IMR-90 (cell line): Measurements from ENCODE around the gene PMEPA1. TPM values are rescaled to one million over a fixed set of nuclear protein-coding genes. Genes with fewer than 3 reads are reported as not detected.

Experiments used
- ATAC-seq: fragments of 200-7000 bp; cut with Tn5 transposase; 2 replicates; pipeline ENCODE4 v1.9.1; 2020; ENCODE audit warnings: low read depth, mild to moderate bottlenecking, moderate library complexity
- BruUV-seq: library from RNA; stranded (reverse); fragments of 400-500 nt; replicated peaks from 2 replicates; lab custom pipeline; 2021; lab: Mats Ljungman, UMichigan
- CTCF ChIA-PET: fragments of 300-600 bp; formaldehyde crosslinking; extraction: SDS; loops from one replicate; lab custom pipeline; 2021; ENCODE audit warnings: antibody characterized with exemption; lab: Yijun Ruan, JAX
- POLR2A ChIA-PET: fragments of 300-600 bp; sonication (Branson Sonifier 250); formaldehyde crosslinking; loops from one replicate; lab custom pipeline; 2022; ENCODE audit warnings: antibody characterized with exemption; ENCODE audit not compliant: unreplicated experiment; lab: Charles Lee
- DNase-seq: peaks from one replicate; pipeline ENCODE4 v3.0.0; 2013
- H2AFZ ChIP-seq: replicated peaks from 2 replicates; pipeline ENCODE3; 2013; ENCODE audit warnings: low read length, mild to moderate bottlenecking; ENCODE audit not compliant: poor library complexity
- H2AK5ac ChIP-seq: 2 replicates; pipeline ENCODE4 v1.6.1; 2013; ENCODE audit warnings: low read depth, low read length, inconsistent platforms
- H2AK9ac ChIP-seq: replicated peaks from 2 replicates; pipeline ENCODE3; 2013; ENCODE audit warnings: mild to moderate bottlenecking, low read depth, low read length, moderate library complexity; ENCODE audit not compliant: poor library complexity
- H2BK120ac ChIP-seq: 2 replicates; pipeline ENCODE4 v1.6.1; 2013; ENCODE audit warnings: low read depth, low read length, inconsistent platforms
- H2BK15ac ChIP-seq: 3 replicates; pipeline ENCODE4 v1.6.1; 2013; ENCODE audit warnings: low read depth, low read length, inconsistent platforms
- H2BK20ac ChIP-seq: 2 replicates; pipeline ENCODE4 v1.6.1; 2013; ENCODE audit warnings: low read depth, mild to moderate bottlenecking, inconsistent platforms, low read length, moderate library complexity
- H2BK5ac ChIP-seq: 2 replicates; pipeline ENCODE4 v1.6.1; 2013; ENCODE audit warnings: mild to moderate bottlenecking, low read depth, low read length, inconsistent platforms; ENCODE audit not compliant: poor library complexity, severe bottlenecking
- H3K14ac ChIP-seq: replicated peaks from 2 replicates; pipeline ENCODE4 v1.6.1; 2013; ENCODE audit warnings: low read depth, low read length, inconsistent platforms
- H3K18ac ChIP-seq: 2 replicates; pipeline ENCODE4 v1.6.1; 2013; ENCODE audit warnings: low read depth, low read length, control low read depth
- H3K23ac ChIP-seq: 2 replicates; pipeline ENCODE4 v1.6.1; 2013; ENCODE audit warnings: low read depth, low read length, inconsistent platforms
- H3K27ac ChIP-seq: 2 replicates; pipeline ENCODE4 v1.5.1; 2013; ENCODE audit warnings: mild to moderate bottlenecking, control low read depth, low read length; ENCODE audit not compliant: insufficient read depth
- H3K27me3 ChIP-seq: 2 replicates; pipeline ENCODE4 v1.6.1; 2013; ENCODE audit warnings: low read length; ENCODE audit not compliant: control insufficient read depth, insufficient read depth
- H3K36me3 ChIP-seq: 2 replicates; pipeline ENCODE4 v1.6.1; 2013; ENCODE audit warnings: low read length, mixed read lengths; ENCODE audit not compliant: control insufficient read depth, insufficient read depth
- H3K4ac ChIP-seq: 2 replicates; pipeline ENCODE4 v1.6.1; 2013; ENCODE audit warnings: low read depth, low read length, inconsistent platforms
- H3K4me1 ChIP-seq: 2 replicates; pipeline ENCODE4 v1.6.1; 2013; ENCODE audit warnings: low read length, mixed read lengths; ENCODE audit not compliant: control insufficient read depth, insufficient read depth
- H3K4me2 ChIP-seq: 2 replicates; pipeline ENCODE4 v1.6.1; 2013; ENCODE audit warnings: low read depth, mild to moderate bottlenecking, control low read depth, low read length, moderate library complexity
- H3K4me3 ChIP-seq: 2 replicates; pipeline ENCODE4 v1.5.1; 2013; ENCODE audit warnings: low read depth, mild to moderate bottlenecking, control low read depth, low read length, moderate library complexity; ENCODE audit not compliant: insufficient read depth
- H3K56ac ChIP-seq: 2 replicates; pipeline ENCODE4 v1.6.1; 2013; ENCODE audit warnings: low read length, inconsistent platforms; ENCODE audit not compliant: insufficient read depth; ENCODE audit errors: extremely low read depth
- H3K79me1 ChIP-seq, 2 experiments: 2 replicates each; pipeline ENCODE4 v1.6.1; 2013; ENCODE audit warnings: low read length in 2 of 2, inconsistent platforms in 1 of 2, low read depth in 1 of 2
- H3K9ac ChIP-seq: 2 replicates; pipeline ENCODE4 v1.6.1; 2013; ENCODE audit warnings: low read depth, low read length, control low read depth
- H3K9me1 ChIP-seq: 2 replicates; pipeline ENCODE4 v1.6.1; 2013; ENCODE audit warnings: low read length, inconsistent platforms; ENCODE audit not compliant: insufficient read depth
- H3K9me3 ChIP-seq: 2 replicates; pipeline ENCODE4 v1.6.1; 2013; ENCODE audit warnings: low read length; ENCODE audit not compliant: control insufficient read depth, insufficient read depth
- H4K20me1 ChIP-seq: 2 replicates; pipeline ENCODE4 v1.6.1; 2013; ENCODE audit warnings: low read length, inconsistent platforms; ENCODE audit not compliant: insufficient read depth
- H4K5ac ChIP-seq: 2 replicates; pipeline ENCODE4 v1.6.1; 2013; ENCODE audit warnings: mild to moderate bottlenecking, low read depth, low read length, control low read depth
- H4K8ac ChIP-seq, 2 experiments: 2 replicates each; pipeline ENCODE4 v1.6.1; 2013; ENCODE audit warnings: low read depth in 2 of 2, low read length in 2 of 2, control low read depth in 1 of 2, inconsistent platforms in 1 of 2
- H4K91ac ChIP-seq: 2 replicates; pipeline ENCODE4 v1.6.1; 2013; ENCODE audit warnings: low read depth, low read length, inconsistent platforms; ENCODE audit not compliant: insufficient read depth
- BHLHE40 ChIP-seq: fragments of 150-350 bp; IDR thresholded peaks from 2 replicates; pipeline ENCODE4 v1.6.1; 2016; ENCODE audit warnings: mild to moderate bottlenecking, low read depth, low read length
- CEBPB ChIP-seq: IDR thresholded peaks from 2 replicates; pipeline ENCODE4 v1.6.1; 2012; ENCODE audit warnings: low read depth, low read length, improper control_type of control experiment
- CHD1 ChIP-seq: IDR thresholded peaks from 2 replicates; pipeline ENCODE4 v1.6.1; 2012; ENCODE audit warnings: low read depth, low read length, improper control_type of control experiment
- CTCF ChIP-seq: conservative IDR thresholded peaks from 2 replicates; pipeline ENCODE4 v1.5.1; 2012; ENCODE audit warnings: mild to moderate bottlenecking, low read depth, low read length, improper control_type of control experiment
- FOS ChIP-seq: fragments of 150-350 bp; IDR thresholded peaks from 2 replicates; pipeline ENCODE4 v1.6.1; 2016; ENCODE audit warnings: low read depth, low read length
- MAFK ChIP-seq: IDR thresholded peaks from 2 replicates; pipeline ENCODE4 v1.6.1; 2012; ENCODE audit warnings: low read depth, low read length, improper control_type of control experiment
- MAZ ChIP-seq: IDR thresholded peaks from 2 replicates; pipeline ENCODE4 v1.6.1; 2012; ENCODE audit warnings: low read depth, mild to moderate bottlenecking, low read length, improper control_type of control experiment, moderate library complexity, borderline replicate concordance
- MXI1 ChIP-seq: IDR thresholded peaks from 2 replicates; pipeline ENCODE4 v1.6.1; 2012; ENCODE audit warnings: low read depth, mild to moderate bottlenecking, low read length, moderate library complexity, borderline replicate concordance
- NFE2L2 ChIP-seq: fragments of 150-350 bp; IDR thresholded peaks from 2 replicates; pipeline ENCODE4 v1.6.1; 2016; ENCODE audit warnings: low read depth, mild to moderate bottlenecking, low read length
- POLR2A ChIP-seq: IDR thresholded peaks from 2 replicates; pipeline ENCODE4 v1.6.1; 2012; ENCODE audit warnings: mild to moderate bottlenecking, low read depth, low read length
- RAD21 ChIP-seq: IDR thresholded peaks from 2 replicates; pipeline ENCODE4 v1.6.1; 2012; ENCODE audit warnings: low read length, improper control_type of control experiment
- RCOR1 ChIP-seq: IDR thresholded peaks from 2 replicates; pipeline ENCODE4 v1.6.1; 2012; ENCODE audit warnings: mild to moderate bottlenecking, low read length, improper control_type of control experiment; ENCODE audit not compliant: insufficient replicate concordance
- RFX5 ChIP-seq: IDR thresholded peaks from 2 replicates; pipeline ENCODE4 v1.8.0; 2012; ENCODE audit warnings: low read depth, mild to moderate bottlenecking, low read length, moderate library complexity
- SMC3 ChIP-seq: fragments of 150-350 bp; IDR thresholded peaks from 2 replicates; pipeline ENCODE4 v1.6.1; 2016; ENCODE audit warnings: low read depth, mild to moderate bottlenecking, antibody characterized with exemption, low read length, moderate library complexity
- whole genome bisulfite sequencing, 2 experiments: methylation state at CpG; one replicate each; pipeline versions ENCODE4 v1.1.5 to v1.1.7; 2013; ENCODE audit warnings: missing lambda C conversion rate in 2 of 2; ENCODE audit not compliant: insufficient read length in 1 of 2; ENCODE audit errors: extremely low coverage in 2 of 2; 5-methylcytosine and 5-hydroxymethylcytosine counted together
- dilution Hi-C: fragments of 300-500 bp; cut with HindIII; formaldehyde crosslinking; loops from one replicate; pipeline ENCODE4 v1.14.3; 2018; ENCODE audit warnings: low sequenced_read_pairs; ENCODE audit not compliant: unreplicated experiment
- in situ Hi-C: fragments of 300-500 bp; cut with MboI; formaldehyde crosslinking; loops from 3 replicates; pipeline ENCODE4 v1.14.3; 2019; ENCODE audit warnings: low sequenced_read_pairs, inconsistent platforms, mixed read lengths
- intact Hi-C: fragments of 100-400 bp; cut with micrococcal nuclease; formaldehyde crosslinking; loops from 2 replicates; pipeline ENCODE4 v1.10.0; 2022
- polyA plus RNA-seq, 3 experiments: library from polyadenylated mRNA; depleted of rRNA; stranded (reverse); fragments of >200 nt; gene quantifications; 2 replicates each; pipeline ENCODE4 v1.2.3, GENCODE V29; 2012; ENCODE audit warnings: low replicate concordance in 1 of 3
- total RNA-seq: library from RNA; depleted of rRNA; stranded (reverse); fragments of >200 nt; gene quantifications from 2 replicates; pipeline ENCODE4 v1.2.3, GENCODE V29; 2012
- TF ChIP-seq, protein P1 (sequence below): fragments of 150-350 bp; IDR thresholded peaks from 2 replicates; pipeline ENCODE4 v1.6.1; 2016; ENCODE audit warnings: low read depth, mild to moderate bottlenecking, low read length, moderate library complexity, borderline replicate concordance
- TF ChIP-seq, protein P2 (sequence below): fragments of 150-350 bp; IDR thresholded peaks from 2 replicates; pipeline ENCODE4 v1.6.1; 2017; ENCODE audit warnings: mild to moderate bottlenecking, antibody characterized with exemption, low read length, low read depth

The PMEPA1 gene
- total and polyA plus RNA-seq, 2 of the 4 experiments (the other 2 are of a cell fraction): 2.0 to 6.9 TPM

DNA sequence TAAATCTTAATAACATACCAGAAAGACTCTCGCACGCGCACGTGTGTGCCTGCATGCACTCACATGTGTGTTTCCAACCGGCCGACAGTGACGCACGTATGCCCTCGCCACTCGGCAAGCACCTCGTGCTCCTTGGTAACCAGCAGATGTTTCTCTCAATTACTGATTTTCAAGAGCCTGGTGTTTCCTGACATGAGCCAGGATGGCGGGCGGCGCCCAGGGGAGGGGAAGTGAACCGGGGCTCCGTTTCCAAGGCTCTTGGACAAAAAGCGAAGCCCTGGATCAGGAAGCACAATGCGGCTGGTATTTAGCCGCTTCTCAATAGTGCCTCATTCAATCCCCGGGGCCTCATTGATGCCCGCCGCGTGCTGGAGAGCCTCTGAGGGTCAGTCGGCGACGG is 37.7 kb downstream of the PMEPA1 start:
- intact Hi-C loops (no loop called here), in situ Hi-C loops (no loop called here), dilution Hi-C loops (no loop called here)
- peaks cover 27 to 35% of the 10 kb centered on the region in 2 experiments for H3K79me1 ChIP-seq
- no peak overlapping the region for H3K23ac ChIP-seq
- no peaks in the 10 kb centered on the region for H3K9me3 ChIP-seq
- H3K36me3 ChIP-seq: no peaks in the 10 kb centered on the region
- H3K27ac ChIP-seq: no peak overlapping the region
- H3K4me2 ChIP-seq: no peak overlapping the region; the same call in 1 of the 2 replicates
- H3K9ac ChIP-seq: no peak overlapping the region
- BruUV-seq: no TSS peak
- ATAC-seq (no peak), DNase-seq (peak; percentile 10)
- H2BK5ac ChIP-seq: no peak overlapping the region
- peaks cover 3% of the 10 kb centered on the region; the same call in 1 of the 2 replicates for H3K9me1 ChIP-seq
- ChIA-PET POLR2A (no interaction called here), CTCF (no interaction called here)
- H3K4me1 ChIP-seq: peaks cover 1% of the 10 kb centered on the region; the same call in 1 of the 2 replicates
- H3K56ac ChIP-seq: no peak overlapping the region
- no peak overlapping the region for H4K91ac ChIP-seq
- no peak overlapping the region for H4K8ac ChIP-seq
- no peak overlapping the region for H3K4ac ChIP-seq
- no peaks in the 10 kb centered on the region for H3K27me3 ChIP-seq
- H2BK20ac ChIP-seq: no peak overlapping the region
- no peak overlapping the region for H3K4me3 ChIP-seq
- H2BK120ac ChIP-seq: no peak overlapping the region
- H2AFZ ChIP-seq: no peak overlapping the region
- no peak overlapping the region for H2AK5ac ChIP-seq
- no peak overlapping the region for H2BK15ac ChIP-seq
- H4K20me1 ChIP-seq: peaks cover 46% of the 10 kb centered on the region
- WGBS, 2 experiments: 49% methylated on average over 15 of the region's 26 CpGs; no CpG with 5 or more reads in 1 of the 2 experiments
- TF ChIP-seq CEBPB (no peak), FOS (no peak), CTCF (no peak), POLR2A (no peak), CHD1 (no peak), MAZ (no peak), RAD21 (no peak), RFX5 (no peak), MXI1 (no peak), NFE2L2 (no peak), SMC3 (no peak), RCOR1 (no peak), MAFK (no peak), BHLHE40 (no peak)
- TF ChIP-seq, protein P1, sequence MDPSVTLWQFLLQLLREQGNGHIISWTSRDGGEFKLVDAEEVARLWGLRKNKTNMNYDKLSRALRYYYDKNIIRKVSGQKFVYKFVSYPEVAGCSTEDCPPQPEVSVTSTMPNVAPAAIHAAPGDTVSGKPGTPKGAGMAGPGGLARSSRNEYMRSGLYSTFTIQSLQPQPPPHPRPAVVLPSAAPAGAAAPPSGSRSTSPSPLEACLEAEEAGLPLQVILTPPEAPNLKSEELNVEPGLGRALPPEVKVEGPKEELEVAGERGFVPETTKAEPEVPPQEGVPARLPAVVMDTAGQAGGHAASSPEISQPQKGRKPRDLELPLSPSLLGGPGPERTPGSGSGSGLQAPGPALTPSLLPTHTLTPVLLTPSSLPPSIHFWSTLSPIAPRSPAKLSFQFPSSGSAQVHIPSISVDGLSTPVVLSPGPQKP: no peak
- TF ChIP-seq, protein P2, sequence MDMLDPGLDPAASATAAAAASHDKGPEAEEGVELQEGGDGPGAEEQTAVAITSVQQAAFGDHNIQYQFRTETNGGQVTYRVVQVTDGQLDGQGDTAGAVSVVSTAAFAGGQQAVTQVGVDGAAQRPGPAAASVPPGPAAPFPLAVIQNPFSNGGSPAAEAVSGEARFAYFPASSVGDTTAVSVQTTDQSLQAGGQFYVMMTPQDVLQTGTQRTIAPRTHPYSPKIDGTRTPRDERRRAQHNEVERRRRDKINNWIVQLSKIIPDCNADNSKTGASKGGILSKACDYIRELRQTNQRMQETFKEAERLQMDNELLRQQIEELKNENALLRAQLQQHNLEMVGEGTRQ: no peak
- H2AK9ac ChIP-seq: no peak overlapping the region
- no peak overlapping the region for H3K14ac ChIP-seq
- H4K5ac ChIP-seq: no peak overlapping the region
- H3K18ac ChIP-seq: no peak overlapping the region
